ENCODE data around the gene CUL1. TPM values are rescaled to one million over a fixed set of nuclear protein-coding genes. Genes with fewer than 3 reads are reported as not detected.

The CUL1 gene
- total and polyA plus RNA-seq, 8 donors: 32.5 to 59.7 (median 57.8) TPM

DNA sequence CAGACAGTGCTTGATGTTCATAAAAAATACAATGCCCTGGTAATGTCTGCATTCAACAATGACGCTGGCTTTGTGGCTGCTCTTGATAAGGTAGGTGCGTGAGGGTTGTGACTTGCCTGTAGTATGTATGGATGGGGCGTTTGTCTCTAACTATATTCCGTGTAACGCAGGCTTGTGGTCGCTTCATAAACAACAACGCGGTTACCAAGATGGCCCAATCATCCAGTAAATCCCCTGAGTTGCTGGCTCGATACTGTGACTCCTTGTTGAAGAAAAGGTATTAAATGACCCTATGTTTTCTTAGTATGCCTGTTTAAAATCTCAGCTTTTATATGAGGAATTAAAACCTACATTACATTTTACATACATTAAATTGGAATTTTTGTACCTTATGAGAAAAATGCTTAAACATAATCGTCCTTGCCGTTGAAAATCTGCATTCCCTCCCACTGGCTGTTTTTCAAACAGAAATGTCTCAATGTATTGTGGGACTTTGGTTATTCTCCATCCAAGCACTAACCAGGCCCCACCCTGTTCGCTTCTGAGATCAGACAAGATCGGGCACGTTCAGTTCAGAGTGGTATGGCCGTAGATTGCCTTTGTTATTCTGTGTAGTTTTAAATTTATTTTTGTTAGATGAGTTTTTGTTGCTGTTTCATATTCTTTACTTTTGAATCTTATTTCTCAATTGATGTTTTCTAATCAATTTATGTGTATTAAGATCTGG, 85.3 kb downstream of the CUL1 start:
- peaks cover 0 to 3% of the 10 kb centered on the region in 2 donors for H3K4me1 ChIP-seq
- TF ChIP-seq, protein P1, sequence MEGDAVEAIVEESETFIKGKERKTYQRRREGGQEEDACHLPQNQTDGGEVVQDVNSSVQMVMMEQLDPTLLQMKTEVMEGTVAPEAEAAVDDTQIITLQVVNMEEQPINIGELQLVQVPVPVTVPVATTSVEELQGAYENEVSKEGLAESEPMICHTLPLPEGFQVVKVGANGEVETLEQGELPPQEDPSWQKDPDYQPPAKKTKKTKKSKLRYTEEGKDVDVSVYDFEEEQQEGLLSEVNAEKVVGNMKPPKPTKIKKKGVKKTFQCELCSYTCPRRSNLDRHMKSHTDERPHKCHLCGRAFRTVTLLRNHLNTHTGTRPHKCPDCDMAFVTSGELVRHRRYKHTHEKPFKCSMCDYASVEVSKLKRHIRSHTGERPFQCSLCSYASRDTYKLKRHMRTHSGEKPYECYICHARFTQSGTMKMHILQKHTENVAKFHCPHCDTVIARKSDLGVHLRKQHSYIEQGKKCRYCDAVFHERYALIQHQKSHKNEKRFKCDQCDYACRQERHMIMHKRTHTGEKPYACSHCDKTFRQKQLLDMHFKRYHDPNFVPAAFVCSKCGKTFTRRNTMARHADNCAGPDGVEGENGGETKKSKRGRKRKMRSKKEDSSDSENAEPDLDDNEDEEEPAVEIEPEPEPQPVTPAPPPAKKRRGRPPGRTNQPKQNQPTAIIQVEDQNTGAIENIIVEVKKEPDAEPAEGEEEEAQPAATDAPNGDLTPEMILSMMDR (IDR thresholded peaks at IDR 0.05): no peak
- H3K36me3 ChIP-seq: peaks cover 0 to 94% of the 10 kb centered on the region in 2 donors

GRCh38 chr7:148787571-148788295, 89.0 kb downstream of the CUL1 start:
- ATAC-seq (peak; percentile 95), DNase-seq (peak in 1 of 4 donors; percentile 32)
- Histone ChIP-seq H3K4me1 (peaks cover 0 to 3% of the 10 kb centered on the region in 2 donors), H3K36me3 (peaks cover 0 to 99% of the 10 kb centered on the region in 2 donors), H3K9me3 (no peaks in the 10 kb centered on the region), H3K27me3 (no peaks in the 10 kb centered on the region), H3K27ac (no peak overlapping the region), H3K4me3 (no peak overlapping the region)
- TF ChIP-seq, protein P1 (IDR thresholded peaks at IDR 0.05): no peak
- intact Hi-C loops (cut with DNase I): no loop called here

More for the DNA sequence above, 85.3 kb downstream of the CUL1 start:
- H3K27me3 ChIP-seq: no peaks in the 10 kb centered on the region
- DNase-seq (no peak), ATAC-seq (no peak)
- H3K4me3 ChIP-seq: no peak overlapping the region
- no peak overlapping the region for H3K27ac ChIP-seq
- no peaks in the 10 kb centered on the region for H3K9me3 ChIP-seq
- intact Hi-C loops (cut with DNase I): no loop called here

DNA sequence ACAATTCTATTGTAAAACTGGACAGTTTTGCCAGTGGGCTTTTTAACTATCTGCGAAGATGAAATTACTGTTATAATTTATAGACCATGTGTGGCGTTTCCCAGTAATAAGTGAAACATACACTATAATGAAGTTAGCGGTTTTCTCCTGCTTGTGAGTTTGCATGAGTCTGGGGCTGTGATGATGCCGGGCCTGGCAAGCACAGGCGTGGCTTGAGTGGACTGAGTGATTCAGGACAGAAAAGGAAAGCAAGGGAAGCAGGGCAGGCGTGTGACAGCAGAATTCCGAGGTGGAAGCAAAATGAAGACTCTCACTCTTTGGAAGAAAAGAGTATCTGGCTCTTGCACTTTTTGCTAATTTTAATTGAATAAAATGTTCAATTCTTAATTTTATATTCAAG, 90.5 kb downstream of the CUL1 start:
- Histone ChIP-seq H3K27me3 (no peaks in the 10 kb centered on the region), H3K36me3 (peaks cover 0 to 97% of the 10 kb centered on the region in 2 donors), H3K4me3 (no peak overlapping the region), H3K9me3 (no peaks in the 10 kb centered on the region), H3K4me1 (peaks cover 0 to 3% of the 10 kb centered on the region in 2 donors), H3K27ac (no peak overlapping the region)
- TF ChIP-seq, protein P1 (IDR thresholded peaks at IDR 0.05): no peak
- intact Hi-C loops (cut with DNase I): no loop called here
- ATAC-seq (no peak), DNase-seq (no peak)

DNA sequence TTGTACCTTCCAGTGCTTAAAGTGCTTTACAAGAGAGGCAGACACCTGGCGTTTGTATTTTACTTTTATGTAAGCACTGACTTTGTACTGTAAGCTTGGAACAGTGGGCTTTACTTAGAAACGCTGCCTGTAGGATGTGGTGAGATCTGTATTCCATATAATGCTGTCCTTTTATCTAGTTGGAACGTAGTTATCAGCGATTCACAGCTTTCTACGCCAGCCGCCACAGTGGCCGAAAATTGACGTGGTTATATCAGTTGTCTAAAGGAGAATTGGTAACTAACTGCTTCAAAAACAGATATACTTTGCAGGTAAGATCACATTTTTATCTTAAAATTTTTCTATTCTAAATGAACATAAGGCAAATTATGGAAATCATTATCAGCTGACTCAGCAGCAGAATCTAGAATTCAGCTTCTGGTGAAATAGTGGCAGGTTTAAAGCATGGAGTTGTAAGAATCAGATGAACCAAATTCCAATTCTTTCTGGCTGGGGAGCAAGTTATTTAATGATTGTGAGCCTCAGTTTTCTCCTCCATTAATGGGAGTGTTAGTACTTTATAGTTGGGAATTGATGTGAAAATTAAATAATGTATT, 91.5 kb downstream of the CUL1 start:
- intact Hi-C loops (cut with DNase I): no loop called here
- Histone ChIP-seq H3K36me3 (peaks cover 0 to 97% of the 10 kb centered on the region in 2 donors), H3K4me1 (no peaks in the 10 kb centered on the region), H3K27me3 (no peaks in the 10 kb centered on the region), H3K9me3 (no peaks in the 10 kb centered on the region), H3K27ac (no peak overlapping the region), H3K4me3 (no peak overlapping the region)
- DNase-seq (no peak), ATAC-seq (no peak)
- TF ChIP-seq, protein P1 (IDR thresholded peaks at IDR 0.05): no peak

DNA sequence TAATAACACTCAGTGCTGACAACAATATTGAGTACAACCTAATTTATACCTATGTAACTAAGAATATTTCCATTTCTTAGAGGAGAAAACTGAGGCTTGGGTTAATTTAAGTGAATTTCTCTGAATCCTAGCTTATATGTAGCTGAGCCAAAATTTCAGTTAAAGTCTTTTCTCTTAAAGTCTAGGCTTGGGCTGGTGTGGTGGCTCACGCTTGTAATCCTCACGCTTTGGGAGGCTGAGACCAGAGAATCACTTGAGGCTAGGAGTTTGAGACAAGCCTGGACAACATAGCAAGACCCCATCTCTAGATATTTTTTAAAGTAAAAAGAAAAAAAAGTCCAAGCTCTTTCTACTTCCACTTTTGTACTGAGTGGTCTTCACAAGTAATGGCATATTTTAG, 92.1 kb downstream of the CUL1 start:
- Histone ChIP-seq H3K4me1 (no peaks in the 10 kb centered on the region), H3K27ac (no peak overlapping the region), H3K27me3 (no peaks in the 10 kb centered on the region), H3K36me3 (peaks cover 0 to 97% of the 10 kb centered on the region in 2 donors), H3K4me3 (no peak overlapping the region), H3K9me3 (no peaks in the 10 kb centered on the region)
- DNase-seq: no peak
- intact Hi-C loops (cut with DNase I): no loop called here
- ATAC-seq: no peak
- TF ChIP-seq, protein P1 (IDR thresholded peaks at IDR 0.05): no peak

Data from left lung (tissue), 10 donors.